ENCODE results near the gene FNDC11.

Gene FNDC11

DNA sequence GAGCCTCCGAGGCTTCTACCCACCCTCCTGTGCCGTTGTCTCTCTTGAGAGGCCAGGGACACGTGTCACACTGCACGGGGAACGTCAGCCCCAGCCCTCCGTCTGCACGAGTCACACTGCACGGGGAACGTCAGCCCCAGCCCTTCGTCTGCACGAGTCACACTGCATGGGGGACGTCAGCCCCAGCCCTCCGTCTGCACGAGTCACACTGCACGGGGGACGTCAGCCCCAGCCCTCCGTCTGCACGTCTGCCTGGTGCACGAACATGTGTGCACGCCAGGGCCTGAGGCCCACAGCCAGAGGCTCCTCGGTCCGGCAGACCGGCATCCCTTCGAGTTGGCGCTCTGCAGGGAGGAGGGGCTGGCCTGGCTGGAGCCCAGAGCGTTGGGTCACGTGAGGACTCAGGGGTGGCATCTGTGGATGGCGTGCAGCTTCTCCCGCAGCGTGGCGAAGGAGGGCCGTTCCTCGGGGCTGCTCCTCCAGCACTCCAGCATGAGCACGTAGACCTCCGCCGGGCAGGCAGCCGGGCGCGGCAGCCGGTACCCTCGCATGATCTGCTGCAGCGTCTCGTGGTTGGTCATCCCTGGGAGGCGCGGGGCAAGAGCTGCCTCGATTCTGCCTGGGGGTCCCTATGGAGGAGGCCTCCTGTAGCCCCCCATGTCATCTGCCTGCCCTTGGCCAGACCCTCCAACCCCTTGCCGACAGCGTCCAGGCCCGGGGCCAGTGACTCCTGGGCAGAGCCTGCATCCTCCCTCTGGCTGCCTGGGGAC, 13.4 kb upstream of the FNDC11 start:
- no peak for TF ChIP-seq TAF1 (IDR thresholded peaks at IDR 0.05; ENCODE audit: borderline replicate concordance, insufficient read depth, low read length)
- TF ChIP-seq REST (IDR thresholded peaks at IDR 0.05; ENCODE audit: insufficient read depth in 1 of 2, low read depth in 2 of 2, low read length in 2 of 2), result no peak
- no peak for TF ChIP-seq POLR2AphosphoS5 (IDR thresholded peaks at IDR 0.05; ENCODE audit: low read depth, low read length)
- TF ChIP-seq SIN3A (IDR thresholded peaks at IDR 0.05; ENCODE audit: borderline replicate concordance, insufficient read depth, low read length), result no peak
- no peak for TF ChIP-seq FOXP2 (optimal IDR thresholded peaks at IDR 0.05; ENCODE audit: borderline replicate concordance, extremely low read depth, extremely low read length, insufficient read depth)

DNA sequence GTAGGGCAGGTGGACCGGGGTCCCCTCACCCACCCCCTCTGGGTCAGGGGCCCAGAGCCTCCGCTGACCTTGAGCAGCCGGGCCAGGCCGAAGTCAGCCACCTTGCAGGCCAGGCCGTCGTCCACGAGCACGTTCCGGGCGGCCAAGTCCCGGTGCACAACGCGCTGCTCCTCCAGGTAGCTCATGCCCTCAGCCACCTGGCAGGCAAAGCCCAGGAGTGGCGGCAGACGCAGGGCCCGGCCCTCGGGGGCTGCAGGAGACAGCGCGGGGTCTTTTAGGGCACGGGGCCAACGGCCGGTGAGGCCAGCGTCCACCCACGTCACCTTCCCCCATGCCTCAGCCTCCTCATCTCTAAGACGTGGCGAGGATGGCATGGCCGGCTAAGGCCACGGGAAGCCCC, 12.6 kb upstream of the FNDC11 start:
- TF ChIP-seq POLR2AphosphoS5 (IDR thresholded peaks at IDR 0.05; ENCODE audit: low read depth, low read length) (no peak), SIN3A (IDR thresholded peaks at IDR 0.05; ENCODE audit: borderline replicate concordance, insufficient read depth, low read length) (no peak), FOXP2 (optimal IDR thresholded peaks at IDR 0.05; ENCODE audit: borderline replicate concordance, extremely low read depth, extremely low read length, insufficient read depth) (no peak), TAF1 (IDR thresholded peaks at IDR 0.05; ENCODE audit: borderline replicate concordance, insufficient read depth, low read length) (no peak), REST (IDR thresholded peaks at IDR 0.05; ENCODE audit: insufficient read depth in 1 of 2, low read depth in 2 of 2, low read length in 2 of 2) (no peak)

DNA sequence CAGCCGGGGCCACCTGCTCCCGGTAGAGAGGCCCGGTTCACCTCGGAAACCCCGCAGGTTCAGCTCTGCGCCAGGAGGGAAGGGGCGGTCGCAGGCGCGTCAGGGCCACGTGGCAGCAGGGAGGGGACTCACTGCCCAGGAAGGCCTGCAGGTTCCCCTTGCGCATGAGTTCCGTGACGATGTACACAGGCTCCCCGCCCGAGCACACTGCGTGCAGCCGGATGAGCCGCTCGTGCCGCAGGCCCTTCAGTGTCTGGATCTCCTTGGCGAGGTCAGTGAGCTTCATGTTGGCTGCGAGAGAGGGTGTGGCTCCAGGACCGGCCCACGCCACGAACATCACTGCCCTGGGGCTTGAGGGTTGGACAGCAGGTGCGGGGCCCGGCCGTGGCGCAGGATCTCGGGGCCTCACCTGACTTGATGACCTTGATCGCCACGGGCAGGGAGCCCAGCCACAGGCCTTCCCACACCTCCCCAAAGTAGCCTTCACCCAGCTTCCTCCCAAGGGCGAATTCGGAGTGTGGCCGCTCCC, 11.9 kb upstream of the FNDC11 start:
- TF ChIP-seq FOXP2 (optimal IDR thresholded peaks at IDR 0.05; ENCODE audit: borderline replicate concordance, extremely low read depth, extremely low read length, insufficient read depth) (no peak), REST (IDR thresholded peaks at IDR 0.05; ENCODE audit: insufficient read depth in 1 of 2, low read depth in 2 of 2, low read length in 2 of 2) (no peak), POLR2AphosphoS5 (IDR thresholded peaks at IDR 0.05; ENCODE audit: low read depth, low read length) (no peak), TAF1 (IDR thresholded peaks at IDR 0.05; ENCODE audit: borderline replicate concordance, insufficient read depth, low read length) (no peak), SIN3A (IDR thresholded peaks at IDR 0.05; ENCODE audit: borderline replicate concordance, insufficient read depth, low read length) (no peak)

DNA sequence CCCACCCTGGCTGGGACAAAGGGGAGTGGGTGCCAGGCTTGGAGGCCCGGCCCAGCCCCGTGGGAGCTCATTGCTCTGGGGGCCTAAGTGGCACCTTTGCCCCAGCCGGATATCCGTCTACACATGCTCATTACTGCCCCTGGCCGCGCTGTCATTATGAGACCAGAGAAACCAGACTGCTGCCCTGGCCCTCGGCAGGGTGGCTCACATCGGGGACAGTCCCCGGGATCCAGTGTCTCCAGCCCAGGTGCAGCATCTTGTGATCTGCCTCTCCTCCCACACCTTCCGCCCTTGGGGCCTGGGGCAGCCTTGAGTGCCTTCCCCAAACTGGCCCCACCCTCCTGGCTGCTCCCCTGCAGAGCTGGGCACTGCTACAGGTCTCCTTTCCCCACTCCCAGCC, 11.3 kb upstream of the FNDC11 start:
- TF ChIP-seq SIN3A (IDR thresholded peaks at IDR 0.05; ENCODE audit: borderline replicate concordance, insufficient read depth, low read length) (no peak), REST (IDR thresholded peaks at IDR 0.05; ENCODE audit: insufficient read depth in 1 of 2, low read depth in 2 of 2, low read length in 2 of 2) (no peak), POLR2AphosphoS5 (IDR thresholded peaks at IDR 0.05; ENCODE audit: low read depth, low read length) (no peak), TAF1 (IDR thresholded peaks at IDR 0.05; ENCODE audit: borderline replicate concordance, insufficient read depth, low read length) (no peak), FOXP2 (optimal IDR thresholded peaks at IDR 0.05; ENCODE audit: borderline replicate concordance, extremely low read depth, extremely low read length, insufficient read depth) (no peak)

All from PFSK-1 (cell line).